Measurements from ENCODE around the gene MIPOL1. TPM values are rescaled to one million over a fixed set of nuclear protein-coding genes. Genes with fewer than 3 reads are reported as not detected.

The MIPOL1 gene
- total and polyA plus RNA-seq, 4 donors, result 0.51 to 6.6 (median 1.9) TPM

DNA sequence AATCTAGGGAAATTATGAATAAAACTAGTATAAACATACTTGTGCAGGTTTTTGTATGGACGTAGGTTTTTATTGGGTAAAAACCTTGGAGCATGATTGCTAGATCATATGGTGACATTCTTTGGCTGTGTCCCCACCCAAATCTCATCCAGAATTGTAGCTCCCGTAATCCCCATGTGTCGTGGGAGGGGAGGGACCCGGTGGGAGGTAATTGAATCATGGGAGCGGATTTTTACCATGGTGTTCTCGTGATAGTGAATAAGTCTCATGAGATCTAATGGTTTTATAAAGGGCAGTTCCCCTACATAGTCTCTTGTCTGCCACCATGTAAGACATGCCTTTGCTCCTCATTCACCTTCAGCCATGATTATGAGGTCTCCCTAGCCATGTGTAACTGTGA lies 276.5 kb downstream of the MIPOL1 start:
- peaks cover 0 to 1% (median 0%) of the 10 kb centered on the region in 4 donors for H3K36me3 ChIP-seq (ENCODE audit: control insufficient read depth in 4 of 4, insufficient read depth in 3 of 4, low read depth in 1 of 4, low read length in 3 of 4)
- no peak overlapping the region for H3K4me3 ChIP-seq (ENCODE audit: low read depth in 1 of 3, low read length in 3 of 3)
- H3K9me3 ChIP-seq (ENCODE audit: control insufficient read depth in 4 of 4, low read length in 3 of 4), result peaks cover 0 to 6% (median 0%) of the 10 kb centered on the region in 4 donors
- DNase-seq (ENCODE audit: low spot score), result no peak
- no peak overlapping the region for H3K9ac ChIP-seq (ENCODE audit: low read depth in 1 of 2, low read length in 2 of 2)
- H3K27ac ChIP-seq (ENCODE audit: low read depth in 1 of 2, low read length in 2 of 2), result no peak overlapping the region
- 91% methylated on average over 6 of the region's 6 CpGs for WGBS
- H3K4me1 ChIP-seq (ENCODE audit: control insufficient read depth in 4 of 4, insufficient read depth in 4 of 4, low read length in 3 of 4), result no peaks in the 10 kb centered on the region
- TF ChIP-seq HNF4A (conservative IDR thresholded peaks at IDR 0.05) (no peak), HNF4G (IDR thresholded peaks at IDR 0.05) (no peak), RAD21 (IDR thresholded peaks at IDR 0.05) (no peak), EGR1 (IDR thresholded peaks at IDR 0.05; ENCODE audit: low read depth in 2 of 2) (no peak), NR2F2 (IDR thresholded peaks at IDR 0.05) (no peak), RXRA (IDR thresholded peaks at IDR 0.05) (no peak), TAF1 (conservative IDR thresholded peaks at IDR 0.05) (no peak), FOXA1 (IDR thresholded peaks at IDR 0.05) (no peak)
- TF ChIP-seq, protein P1, sequence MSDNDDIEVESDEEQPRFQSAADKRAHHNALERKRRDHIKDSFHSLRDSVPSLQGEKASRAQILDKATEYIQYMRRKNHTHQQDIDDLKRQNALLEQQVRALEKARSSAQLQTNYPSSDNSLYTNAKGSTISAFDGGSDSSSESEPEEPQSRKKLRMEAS (IDR thresholded peaks at IDR 0.05), result no peak
- TF ChIP-seq, protein P2, sequence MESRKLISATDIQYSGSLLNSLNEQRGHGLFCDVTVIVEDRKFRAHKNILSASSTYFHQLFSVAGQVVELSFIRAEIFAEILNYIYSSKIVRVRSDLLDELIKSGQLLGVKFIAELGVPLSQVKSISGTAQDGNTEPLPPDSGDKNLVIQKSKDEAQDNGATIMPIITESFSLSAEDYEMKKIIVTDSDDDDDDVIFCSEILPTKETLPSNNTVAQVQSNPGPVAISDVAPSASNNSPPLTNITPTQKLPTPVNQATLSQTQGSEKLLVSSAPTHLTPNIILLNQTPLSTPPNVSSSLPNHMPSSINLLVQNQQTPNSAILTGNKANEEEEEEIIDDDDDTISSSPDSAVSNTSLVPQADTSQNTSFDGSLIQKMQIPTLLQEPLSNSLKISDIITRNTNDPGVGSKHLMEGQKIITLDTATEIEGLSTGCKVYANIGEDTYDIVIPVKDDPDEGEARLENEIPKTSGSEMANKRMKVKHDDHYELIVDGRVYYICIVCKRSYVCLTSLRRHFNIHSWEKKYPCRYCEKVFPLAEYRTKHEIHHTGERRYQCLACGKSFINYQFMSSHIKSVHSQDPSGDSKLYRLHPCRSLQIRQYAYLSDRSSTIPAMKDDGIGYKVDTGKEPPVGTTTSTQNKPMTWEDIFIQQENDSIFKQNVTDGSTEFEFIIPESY (IDR thresholded peaks at IDR 0.05), result no peak
- TF ChIP-seq, protein P3, sequence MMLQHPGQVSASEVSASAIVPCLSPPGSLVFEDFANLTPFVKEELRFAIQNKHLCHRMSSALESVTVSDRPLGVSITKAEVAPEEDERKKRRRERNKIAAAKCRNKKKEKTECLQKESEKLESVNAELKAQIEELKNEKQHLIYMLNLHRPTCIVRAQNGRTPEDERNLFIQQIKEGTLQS (IDR thresholded peaks at IDR 0.05), result no peak
- TF ChIP-seq, protein P4, sequence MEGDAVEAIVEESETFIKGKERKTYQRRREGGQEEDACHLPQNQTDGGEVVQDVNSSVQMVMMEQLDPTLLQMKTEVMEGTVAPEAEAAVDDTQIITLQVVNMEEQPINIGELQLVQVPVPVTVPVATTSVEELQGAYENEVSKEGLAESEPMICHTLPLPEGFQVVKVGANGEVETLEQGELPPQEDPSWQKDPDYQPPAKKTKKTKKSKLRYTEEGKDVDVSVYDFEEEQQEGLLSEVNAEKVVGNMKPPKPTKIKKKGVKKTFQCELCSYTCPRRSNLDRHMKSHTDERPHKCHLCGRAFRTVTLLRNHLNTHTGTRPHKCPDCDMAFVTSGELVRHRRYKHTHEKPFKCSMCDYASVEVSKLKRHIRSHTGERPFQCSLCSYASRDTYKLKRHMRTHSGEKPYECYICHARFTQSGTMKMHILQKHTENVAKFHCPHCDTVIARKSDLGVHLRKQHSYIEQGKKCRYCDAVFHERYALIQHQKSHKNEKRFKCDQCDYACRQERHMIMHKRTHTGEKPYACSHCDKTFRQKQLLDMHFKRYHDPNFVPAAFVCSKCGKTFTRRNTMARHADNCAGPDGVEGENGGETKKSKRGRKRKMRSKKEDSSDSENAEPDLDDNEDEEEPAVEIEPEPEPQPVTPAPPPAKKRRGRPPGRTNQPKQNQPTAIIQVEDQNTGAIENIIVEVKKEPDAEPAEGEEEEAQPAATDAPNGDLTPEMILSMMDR (IDR thresholded peaks at IDR 0.05; ENCODE audit: low read depth, low read length, missing input control), result no peak
- H3K27me3 ChIP-seq (ENCODE audit: control insufficient read depth in 4 of 4, insufficient read depth in 4 of 4, low read length in 3 of 4), result no peaks in the 10 kb centered on the region

DNA sequence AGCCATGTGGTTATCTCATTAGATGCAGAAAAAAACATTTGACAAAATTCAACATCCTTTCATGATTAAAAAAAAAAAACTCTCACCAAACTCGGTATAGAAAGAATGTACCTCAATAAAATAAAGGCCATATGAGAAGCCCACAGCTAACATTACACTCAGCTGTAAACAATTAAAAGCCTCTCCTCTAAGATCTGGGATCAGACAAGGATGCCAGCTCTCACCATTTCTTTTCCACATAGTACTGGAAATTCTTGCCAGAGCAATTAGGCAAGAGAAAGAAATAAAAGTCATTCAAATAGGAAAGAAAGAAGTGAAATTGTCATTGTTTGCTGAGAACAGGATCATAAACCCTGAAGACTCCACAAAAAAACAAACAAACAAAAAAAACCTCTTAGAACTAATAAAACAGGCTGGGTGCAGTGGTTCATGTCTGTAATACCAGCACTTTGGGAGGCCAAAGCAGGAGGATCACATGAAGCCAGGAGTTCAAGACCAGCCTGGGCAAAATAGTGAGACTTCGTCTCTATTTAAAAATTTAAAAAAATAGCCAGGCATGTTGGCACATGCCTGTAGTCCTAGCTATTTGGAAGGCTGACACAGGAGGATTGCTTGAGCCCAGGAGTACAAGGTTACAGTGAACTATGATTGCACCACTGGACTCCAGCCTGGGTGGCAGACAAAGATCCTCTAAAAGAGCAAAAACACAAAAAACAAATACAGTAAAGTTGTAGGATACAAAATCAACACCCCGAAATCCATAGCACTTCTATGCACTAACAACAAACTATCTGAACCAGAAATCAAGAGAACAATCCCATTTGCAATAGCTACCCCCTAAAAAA lies 282.9 kb downstream of the MIPOL1 start:
- peaks cover 0 to 6% (median 0%) of the 10 kb centered on the region in 4 donors for H3K9me3 ChIP-seq (ENCODE audit: control insufficient read depth in 4 of 4, low read length in 3 of 4)
- WGBS, result 57% methylated on average over 3 of the region's 3 CpGs
- H3K27ac ChIP-seq (ENCODE audit: low read depth in 1 of 2, low read length in 2 of 2), result no peak overlapping the region
- TF ChIP-seq RXRA (IDR thresholded peaks at IDR 0.05) (peak; percentile 32 to 44), JUND (IDR thresholded peaks at IDR 0.05) (no peak), RAD21 (IDR thresholded peaks at IDR 0.05) (peak in 1 of 2 donors; percentile 40), HNF4A (conservative IDR thresholded peaks at IDR 0.05) (peak; percentile 74 to 85), YY1 (IDR thresholded peaks at IDR 0.05) (peak; percentile 15), GABPA (IDR thresholded peaks at IDR 0.05 in 1 of 2, conservative IDR thresholded peaks at IDR 0.05 in 1 of 2) (no peak), EGR1 (IDR thresholded peaks at IDR 0.05; ENCODE audit: low read depth in 2 of 2) (no peak), SP1 (IDR thresholded peaks at IDR 0.05) (peak; percentile 48)
- TF ChIP-seq, protein P1 (IDR thresholded peaks at IDR 0.05), result no peak
- TF ChIP-seq, protein P4 (IDR thresholded peaks at IDR 0.05; ENCODE audit: low read depth, low read length, missing input control), result no peak
- TF ChIP-seq, protein P3 (IDR thresholded peaks at IDR 0.05), result no peak
- TF ChIP-seq, protein P2 (IDR thresholded peaks at IDR 0.05), result no peak

More for the DNA sequence above, 282.9 kb downstream of the MIPOL1 start:
- H3K4me3 ChIP-seq (ENCODE audit: low read depth in 1 of 3, low read length in 3 of 3), result no peak overlapping the region
- peaks cover 0 to 2% (median 0%) of the 10 kb centered on the region in 4 donors for H3K4me1 ChIP-seq (ENCODE audit: control insufficient read depth in 4 of 4, insufficient read depth in 4 of 4, low read length in 3 of 4)
- no peak overlapping the region for H3K9ac ChIP-seq (ENCODE audit: low read depth in 1 of 2, low read length in 2 of 2)
- H3K36me3 ChIP-seq (ENCODE audit: control insufficient read depth in 4 of 4, insufficient read depth in 3 of 4, low read depth in 1 of 4, low read length in 3 of 4), result no peaks in the 10 kb centered on the region
- no peaks in the 10 kb centered on the region for H3K27me3 ChIP-seq (ENCODE audit: control insufficient read depth in 4 of 4, insufficient read depth in 4 of 4, low read length in 3 of 4)
- no peak for DNase-seq (ENCODE audit: low spot score)
